ENCODE measurements around the gene KSR1. TPM values are rescaled to one million over a fixed set of nuclear protein-coding genes. Genes with fewer than 3 reads are reported as not detected.

KSR1 gene
- total and polyA plus RNA-seq, 8 donors: 2.7 to 32.1 (median 13.6) TPM

- WGBS, 5 donors: 68 to 78% (median 77%) methylated on average over 10 of the region's 10 CpGs
- TF ChIP-seq POLR2AphosphoS5 (IDR thresholded peaks at IDR 0.05) (no peak), POLR2A (IDR thresholded peaks at IDR 0.05) (no peak), EP300 (IDR thresholded peaks at IDR 0.05) (no peak)
- TF ChIP-seq, protein P1, sequence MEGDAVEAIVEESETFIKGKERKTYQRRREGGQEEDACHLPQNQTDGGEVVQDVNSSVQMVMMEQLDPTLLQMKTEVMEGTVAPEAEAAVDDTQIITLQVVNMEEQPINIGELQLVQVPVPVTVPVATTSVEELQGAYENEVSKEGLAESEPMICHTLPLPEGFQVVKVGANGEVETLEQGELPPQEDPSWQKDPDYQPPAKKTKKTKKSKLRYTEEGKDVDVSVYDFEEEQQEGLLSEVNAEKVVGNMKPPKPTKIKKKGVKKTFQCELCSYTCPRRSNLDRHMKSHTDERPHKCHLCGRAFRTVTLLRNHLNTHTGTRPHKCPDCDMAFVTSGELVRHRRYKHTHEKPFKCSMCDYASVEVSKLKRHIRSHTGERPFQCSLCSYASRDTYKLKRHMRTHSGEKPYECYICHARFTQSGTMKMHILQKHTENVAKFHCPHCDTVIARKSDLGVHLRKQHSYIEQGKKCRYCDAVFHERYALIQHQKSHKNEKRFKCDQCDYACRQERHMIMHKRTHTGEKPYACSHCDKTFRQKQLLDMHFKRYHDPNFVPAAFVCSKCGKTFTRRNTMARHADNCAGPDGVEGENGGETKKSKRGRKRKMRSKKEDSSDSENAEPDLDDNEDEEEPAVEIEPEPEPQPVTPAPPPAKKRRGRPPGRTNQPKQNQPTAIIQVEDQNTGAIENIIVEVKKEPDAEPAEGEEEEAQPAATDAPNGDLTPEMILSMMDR (IDR thresholded peaks at IDR 0.05): no peak
- intact Hi-C loops (cut with DNase I; ENCODE audit: low total_unique reads): no loop called here
- H3K4me1 ChIP-seq: peaks cover 19 to 70% (median 50%) of the 10 kb centered on the region in 4 donors
- no peak overlapping the region for H3K27ac ChIP-seq
- DNase-seq: no peak
- no peaks in the 10 kb centered on the region for H3K9me3 ChIP-seq
- no peaks in the 10 kb centered on the region for H3K36me3 ChIP-seq
- no peaks in the 10 kb centered on the region for H3K27me3 ChIP-seq
- H3K4me3 ChIP-seq: no peak overlapping the region
Measured at GRCh38 chr17:27544350-27545131, 88.3 kb downstream of the KSR1 start.

DNA sequence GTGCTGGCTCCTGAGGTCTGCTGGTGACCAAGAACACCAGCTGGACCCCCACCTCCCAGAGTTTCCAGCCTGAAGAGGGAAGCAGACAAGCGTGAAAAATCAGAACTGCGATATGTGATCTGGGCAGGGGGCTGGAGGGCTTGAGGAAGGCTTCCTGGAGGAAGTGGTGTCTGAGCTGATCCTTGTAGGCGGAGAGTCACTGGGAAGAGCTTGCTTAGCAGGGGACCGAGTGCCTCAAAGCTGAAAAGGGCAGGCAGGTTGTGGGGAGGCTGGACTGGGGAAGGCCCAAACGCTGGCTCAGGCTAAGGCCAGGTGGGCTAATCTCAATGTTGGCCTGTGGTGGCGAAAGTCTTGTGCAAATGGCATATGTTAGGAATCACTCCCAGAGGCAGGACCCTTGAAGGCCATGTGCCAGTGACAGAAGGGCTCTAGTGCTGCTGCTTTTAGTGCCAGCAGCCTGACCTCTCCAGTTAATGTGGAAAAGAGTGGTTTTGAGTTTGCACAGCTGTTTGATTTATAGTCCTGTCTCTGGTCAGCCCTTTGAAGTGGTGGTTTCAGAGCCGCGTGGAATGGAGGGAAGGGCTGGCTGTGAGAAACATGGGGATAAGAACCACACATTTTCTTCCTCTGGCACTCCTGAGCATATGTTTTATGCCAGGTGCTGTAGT is 89.4 kb downstream of the KSR1 start:
- intact Hi-C loops (cut with DNase I; ENCODE audit: low total_unique reads): no loop called here
- TF ChIP-seq POLR2AphosphoS5 (IDR thresholded peaks at IDR 0.05) (no peak), EP300 (IDR thresholded peaks at IDR 0.05) (no peak), POLR2A (IDR thresholded peaks at IDR 0.05) (no peak)
- TF ChIP-seq, protein P1 (IDR thresholded peaks at IDR 0.05): no peak
- 73 to 80% (median 76%) methylated on average over 8 of the region's 8 CpGs for WGBS, 5 donors
- DNase-seq: peak in 1 of 2 donors; percentile 70
- Histone ChIP-seq H3K27ac (no peak overlapping the region), H3K36me3 (no peaks in the 10 kb centered on the region), H3K9me3 (no peaks in the 10 kb centered on the region), H3K4me1 (peaks cover 8 to 65% (median 43%) of the 10 kb centered on the region in 4 donors), H3K27me3 (no peaks in the 10 kb centered on the region), H3K4me3 (no peak overlapping the region)

GRCh38 chr17:27546624-27547300 is 90.5 kb downstream of the KSR1 start:
- no peak for TF ChIP-seq POLR2A (IDR thresholded peaks at IDR 0.05)
- TF ChIP-seq EP300 (IDR thresholded peaks at IDR 0.05): no peak
- Histone ChIP-seq H3K4me1 (peaks cover 0 to 65% (median 38%) of the 10 kb centered on the region in 4 donors), H3K4me3 (no peak overlapping the region), H3K36me3 (no peaks in the 10 kb centered on the region), H3K9me3 (no peaks in the 10 kb centered on the region), H3K27me3 (no peaks in the 10 kb centered on the region), H3K27ac (no peak overlapping the region)
- no peak for DNase-seq
- WGBS, 5 donors: 81 to 90% (median 84%) methylated on average over 5 to 7 of the region's 7 CpGs
- intact Hi-C loops (cut with DNase I; ENCODE audit: low total_unique reads): no loop called here

DNA sequence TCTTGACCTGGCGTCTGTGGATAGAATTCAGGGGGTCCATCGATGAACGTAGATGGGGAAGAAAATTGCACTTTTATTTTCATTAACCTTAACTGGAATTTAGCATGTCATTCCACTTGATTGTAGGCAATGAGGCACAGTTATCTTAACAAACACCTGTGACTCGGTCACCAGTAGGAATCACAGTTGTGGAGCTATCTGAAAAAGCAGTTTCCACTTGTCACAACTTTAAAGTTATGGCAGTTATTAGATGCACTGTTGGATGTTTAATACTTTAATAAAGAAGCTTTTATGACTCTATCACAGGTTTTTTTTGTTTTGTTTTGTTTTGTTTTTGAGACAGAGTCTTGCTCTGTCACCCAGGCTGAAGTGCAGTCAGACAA is 91.0 kb downstream of the KSR1 start:
- Histone ChIP-seq H3K4me3 (no peak overlapping the region), H3K27me3 (no peaks in the 10 kb centered on the region), H3K9me3 (no peaks in the 10 kb centered on the region), H3K27ac (no peak overlapping the region), H3K4me1 (peaks cover 0 to 65% (median 38%) of the 10 kb centered on the region in 4 donors), H3K36me3 (no peaks in the 10 kb centered on the region)
- TF ChIP-seq POLR2AphosphoS5 (IDR thresholded peaks at IDR 0.05): no peak
- TF ChIP-seq, protein P1 (IDR thresholded peaks at IDR 0.05): no peak
- no peak for TF ChIP-seq POLR2A (IDR thresholded peaks at IDR 0.05)
- TF ChIP-seq EP300 (IDR thresholded peaks at IDR 0.05): no peak
- WGBS, 5 donors: 59 to 85% (median 71%) methylated on average over 4 of the region's 4 CpGs
- DNase-seq: no peak
- intact Hi-C loops (cut with DNase I; ENCODE audit: low total_unique reads): no loop called here
